ENCODE results near the gene IGDCC3. TPM values are rescaled to one million over a fixed set of nuclear protein-coding genes. Genes with fewer than 3 reads are reported as not detected.
"Not testable (repeated sequence)": the region's sequence is repeated elsewhere in the genome, so short reads cannot be mapped to it uniquely, and the experiment has no call there.

IGDCC3 gene
- polyA plus RNA-seq, 3 donors: 6.1 to 7.1 (median 6.4) TPM

DNA sequence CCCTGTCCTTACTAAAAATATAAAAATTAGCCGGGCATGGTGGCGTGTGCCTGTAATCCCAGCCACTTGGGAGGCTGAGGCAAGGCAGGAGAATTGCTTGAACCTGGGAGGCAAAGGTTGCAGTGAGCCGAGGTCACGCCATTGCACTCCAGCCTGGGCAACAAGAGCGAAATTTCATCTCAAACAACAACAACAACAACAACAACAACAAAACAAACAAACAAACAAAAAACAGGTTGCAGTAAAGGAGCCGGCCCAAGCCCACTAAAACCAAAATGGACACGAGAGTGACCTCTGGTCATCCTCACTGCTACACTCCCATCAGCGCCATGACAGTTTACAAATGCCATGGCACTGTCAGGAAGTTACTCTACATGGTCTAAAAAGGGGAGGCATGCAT lies 30.0 kb downstream of the IGDCC3 start:
- not testable (repeated sequence) for DNase-seq (ENCODE audit: low read depth in 3 of 3, low spot score in 2 of 3)

DNA sequence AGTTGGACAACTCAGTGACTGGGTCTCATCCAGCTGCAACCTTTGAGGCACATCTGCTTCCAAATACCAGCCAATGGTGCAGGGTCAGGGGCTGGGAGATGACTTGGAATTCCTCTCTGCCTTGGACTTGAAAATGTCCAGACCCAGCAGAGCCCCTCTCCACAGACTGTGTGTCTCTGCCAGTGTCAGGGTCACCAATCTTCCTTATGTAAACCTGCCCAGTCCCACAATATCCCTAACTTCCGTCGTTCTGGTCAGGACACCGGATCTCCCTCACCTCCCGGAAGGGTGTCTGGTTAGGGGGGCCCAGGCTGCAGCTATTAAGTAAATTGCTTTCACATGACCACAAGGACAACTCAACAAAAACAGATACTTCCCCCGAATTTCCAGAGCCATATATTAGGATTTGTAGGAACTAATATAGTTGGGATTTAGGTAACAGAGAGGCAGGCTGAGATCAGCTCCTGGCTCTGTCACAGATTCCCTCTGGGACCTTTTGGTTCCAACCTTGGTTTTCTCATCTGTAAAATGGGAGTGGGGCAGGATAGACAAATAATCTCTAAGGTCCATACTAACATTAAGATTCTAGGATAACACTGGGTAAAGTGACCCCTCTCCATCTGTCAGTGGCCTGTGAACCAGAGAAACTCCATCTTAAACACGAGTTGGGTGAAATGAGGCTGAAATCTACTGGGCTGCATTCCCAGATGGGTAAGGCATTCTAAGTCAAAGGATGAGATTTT lies 30.8 kb downstream of the IGDCC3 start:
- DNase-seq (ENCODE audit: low read depth in 3 of 3, low spot score in 2 of 3): no peak

DNA sequence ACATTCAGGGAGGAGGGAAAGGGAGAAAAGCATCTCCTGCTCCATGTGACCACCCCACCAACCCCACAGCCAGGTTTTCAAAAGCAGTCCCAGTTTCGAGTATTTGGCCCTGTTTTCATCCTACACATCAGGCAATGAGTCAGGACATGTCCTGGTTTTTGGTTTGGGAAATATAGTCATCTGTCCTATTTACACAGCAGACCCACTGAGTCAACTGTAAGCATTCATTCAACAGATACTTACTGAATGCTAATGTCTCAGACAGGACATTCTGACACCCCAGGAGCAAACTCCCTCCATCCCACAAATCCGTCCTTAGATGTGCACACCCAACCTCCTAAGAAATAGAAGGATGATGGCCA lies 32.9 kb downstream of the IGDCC3 start:
- DNase-seq (ENCODE audit: low read depth in 3 of 3, low spot score in 2 of 3): no peak

- DNase-seq (ENCODE audit: low read depth in 3 of 3, low spot score in 2 of 3): no peak
These were observed 33.4 kb downstream of the IGDCC3 start for GRCh38 chr15:65344214-65344913.

GRCh38 chr15:65343374-65343981 lies 34.3 kb downstream of the IGDCC3 start:
- no peak for DNase-seq (ENCODE audit: low read depth in 3 of 3, low spot score in 2 of 3)

- no peak for DNase-seq (ENCODE audit: low read depth in 3 of 3, low spot score in 2 of 3)
These were observed 35.3 kb downstream of the IGDCC3 start for GRCh38 chr15:65342493-65342892.

- DNase-seq (ENCODE audit: low read depth in 3 of 3, low spot score in 2 of 3): no peak
These were observed 37.9 kb downstream of the IGDCC3 start for GRCh38 chr15:65339920-65340319.

DNA sequence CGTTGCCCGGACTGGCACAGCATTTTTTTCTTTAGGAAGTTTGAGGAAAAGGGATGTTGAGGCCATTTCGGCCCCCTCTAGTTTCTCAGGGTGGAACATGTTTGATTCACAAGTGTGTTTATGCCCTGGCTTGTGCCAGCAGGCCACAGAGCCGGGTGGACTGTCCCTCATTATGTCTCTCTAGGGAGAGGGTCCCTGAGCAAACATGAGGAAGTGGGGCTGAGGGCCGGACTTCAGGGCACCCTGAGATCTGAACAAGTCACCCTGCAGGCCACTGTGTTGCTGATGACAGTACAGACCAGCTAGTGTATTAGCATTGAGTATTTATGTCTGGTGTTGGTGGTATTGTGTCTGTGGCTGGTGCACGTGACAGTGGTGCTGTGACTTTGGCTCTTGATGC lies 38.4 kb downstream of the IGDCC3 start:
- DNase-seq (ENCODE audit: low read depth in 3 of 3, low spot score in 2 of 3): no peak

DNA sequence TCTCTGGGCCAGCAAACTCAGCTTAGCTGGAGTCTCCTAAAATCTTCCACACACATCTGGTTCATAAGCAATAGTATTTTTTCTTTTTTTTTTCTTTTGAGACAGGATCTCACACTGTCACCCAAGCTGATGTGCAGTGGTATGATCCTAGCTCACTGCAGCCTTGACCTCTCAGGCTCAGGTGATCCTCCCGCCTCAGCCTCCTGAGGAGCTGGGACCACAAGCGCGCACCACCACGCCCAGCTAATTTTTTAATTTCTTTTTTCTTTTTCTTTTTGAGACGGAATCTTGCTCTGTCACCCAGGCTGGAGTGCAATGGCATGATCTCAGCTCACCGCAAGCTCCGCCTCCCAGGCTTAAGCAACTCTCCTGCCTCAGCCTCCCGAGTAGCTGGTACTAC lies 39.0 kb downstream of the IGDCC3 start:
- DNase-seq (ENCODE audit: low read depth in 3 of 3, low spot score in 2 of 3): no peak

DNA sequence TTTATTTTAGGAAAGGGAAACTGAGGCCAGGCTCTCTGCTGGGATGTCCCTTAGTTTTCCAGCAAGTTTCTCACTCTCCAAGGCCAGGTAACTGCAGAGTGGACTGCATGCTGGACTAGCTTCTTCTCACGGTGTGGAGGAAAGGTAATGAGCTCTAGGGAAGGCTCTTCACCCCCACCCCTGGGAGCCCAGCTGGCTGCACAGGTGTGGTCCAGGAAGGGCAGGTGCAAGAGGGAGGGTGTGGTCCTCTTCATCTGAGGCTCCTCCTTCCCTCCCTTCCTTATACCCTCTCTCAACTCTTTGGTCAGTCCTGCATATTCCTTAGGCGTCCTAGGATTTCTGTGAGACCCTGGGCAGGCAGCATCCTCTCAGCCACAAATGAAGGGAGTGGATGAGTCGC lies 39.4 kb downstream of the IGDCC3 start:
- DNase-seq (ENCODE audit: low read depth in 3 of 3, low spot score in 2 of 3): no peak

DNA sequence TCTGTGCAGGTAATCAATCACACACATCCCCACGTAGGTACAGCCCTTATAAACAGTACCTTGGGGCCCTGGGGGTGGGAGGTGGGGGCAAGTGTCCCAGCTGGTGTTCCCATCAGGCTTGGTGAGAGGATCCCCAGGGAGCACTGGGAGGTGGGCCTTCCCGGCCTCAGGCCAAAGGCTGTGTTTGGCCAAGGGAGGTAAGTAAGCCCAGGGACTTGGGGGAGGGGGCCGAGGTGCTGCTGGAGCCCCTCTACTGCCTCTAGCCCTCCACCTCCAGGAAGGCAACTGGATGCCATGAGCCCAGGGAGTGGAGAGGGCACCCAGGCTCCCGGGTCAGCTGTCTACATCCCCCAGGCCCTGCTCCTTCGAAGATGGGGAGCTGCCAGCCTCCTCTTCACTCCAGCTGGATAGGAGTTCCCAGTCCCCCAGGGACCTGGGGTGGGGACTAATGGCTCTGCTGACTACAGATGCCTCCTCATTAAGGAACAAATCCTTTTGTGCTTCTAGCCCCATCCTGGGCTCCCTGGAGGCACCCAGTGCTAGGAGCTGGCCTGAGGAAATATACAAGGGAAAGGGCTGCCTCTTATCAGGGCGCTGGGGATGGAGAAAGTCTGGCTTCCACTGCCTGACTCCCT lies 40.2 kb downstream of the IGDCC3 start:
- no peak for DNase-seq (ENCODE audit: low read depth in 3 of 3, low spot score in 2 of 3)

DNA sequence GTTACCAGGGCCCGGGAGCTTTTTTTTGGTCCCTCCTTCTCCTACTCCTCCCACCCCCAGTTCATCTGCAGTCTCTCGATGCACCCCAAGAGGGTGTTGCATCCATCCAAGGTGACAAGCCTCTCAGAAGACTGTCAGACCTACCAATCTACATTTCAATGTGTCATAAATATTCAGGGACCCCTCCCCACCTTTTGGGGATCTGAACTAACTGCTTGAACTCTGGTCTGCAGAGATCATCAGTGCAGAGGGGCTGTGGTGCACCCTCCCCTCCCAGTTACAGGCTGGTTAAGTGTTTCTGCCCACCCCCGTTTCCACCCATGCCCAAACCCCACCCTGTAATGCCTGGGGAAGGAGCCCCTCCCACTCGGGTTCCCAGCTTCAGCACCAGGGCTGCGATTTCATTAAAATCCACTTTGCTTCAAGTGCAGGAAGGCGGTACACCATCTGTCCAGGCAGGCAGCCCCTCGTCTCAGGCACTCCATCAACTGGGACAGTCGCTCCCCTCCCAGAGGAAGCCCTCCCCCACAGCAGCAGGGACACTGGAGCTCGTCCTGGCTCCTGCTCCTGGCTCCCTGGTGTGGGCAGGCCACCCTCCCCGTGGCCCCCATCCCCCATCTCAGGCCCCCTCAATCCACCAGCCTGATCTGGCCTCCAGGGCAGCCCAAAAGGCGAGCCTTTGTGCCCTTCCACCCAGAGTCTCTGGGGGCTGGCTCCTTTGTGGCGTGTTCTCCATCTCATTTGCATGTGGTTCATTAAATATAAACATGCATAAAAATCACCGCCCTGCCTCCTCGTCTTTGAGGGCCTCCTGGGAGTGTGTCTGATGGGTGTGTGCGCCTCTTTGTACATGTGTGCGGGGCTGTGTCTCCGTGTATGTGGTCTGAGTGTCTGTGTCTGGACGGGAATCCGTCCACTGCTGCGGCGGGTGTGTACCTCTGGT lies 41.0 kb downstream of the IGDCC3 start:
- DNase-seq (ENCODE audit: low read depth in 3 of 3, low spot score in 2 of 3): no peak

DNA sequence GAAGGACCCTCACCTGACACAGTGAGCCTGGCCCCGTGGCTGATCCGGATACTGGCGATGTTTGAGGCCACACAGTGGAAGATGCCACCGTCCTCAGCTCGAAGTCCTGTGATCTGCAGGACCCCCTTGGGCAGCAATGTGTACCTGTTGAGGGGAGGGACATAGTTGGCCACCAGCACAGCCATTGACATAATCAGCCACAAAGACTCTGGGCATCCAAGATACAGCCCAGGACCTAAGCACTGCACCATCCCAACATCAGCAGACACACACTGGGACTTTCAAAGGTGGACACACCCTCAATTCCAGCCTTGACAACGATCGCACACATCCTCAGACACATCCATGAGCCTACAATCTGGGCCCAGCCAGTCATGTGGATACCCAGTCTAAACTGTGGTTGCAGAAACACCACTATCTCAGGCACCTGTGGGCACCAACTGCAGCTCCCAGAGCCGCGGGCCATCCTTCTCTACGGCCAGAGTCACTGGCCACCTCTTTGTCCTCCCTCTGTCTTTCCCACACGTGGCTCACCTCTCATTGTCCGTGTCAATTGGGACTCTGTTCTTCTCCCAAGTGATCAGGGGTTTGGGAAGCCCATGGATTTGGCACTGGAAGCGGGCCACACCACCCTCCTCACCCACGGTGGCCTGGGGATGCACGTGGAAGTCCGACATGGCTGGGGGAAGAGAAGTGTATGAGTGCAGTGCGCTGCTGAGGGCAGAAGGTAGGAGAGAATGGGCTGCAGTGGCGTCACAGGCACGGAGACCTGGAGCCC lies 42.3 kb downstream of the IGDCC3 start:
- DNase-seq (ENCODE audit: low read depth in 3 of 3, low spot score in 2 of 3): no peak

- DNase-seq (ENCODE audit: low read depth in 3 of 3, low spot score in 2 of 3): no peak
These were observed 43.1 kb downstream of the IGDCC3 start for GRCh38 chr15:65334586-65335231.

DNA sequence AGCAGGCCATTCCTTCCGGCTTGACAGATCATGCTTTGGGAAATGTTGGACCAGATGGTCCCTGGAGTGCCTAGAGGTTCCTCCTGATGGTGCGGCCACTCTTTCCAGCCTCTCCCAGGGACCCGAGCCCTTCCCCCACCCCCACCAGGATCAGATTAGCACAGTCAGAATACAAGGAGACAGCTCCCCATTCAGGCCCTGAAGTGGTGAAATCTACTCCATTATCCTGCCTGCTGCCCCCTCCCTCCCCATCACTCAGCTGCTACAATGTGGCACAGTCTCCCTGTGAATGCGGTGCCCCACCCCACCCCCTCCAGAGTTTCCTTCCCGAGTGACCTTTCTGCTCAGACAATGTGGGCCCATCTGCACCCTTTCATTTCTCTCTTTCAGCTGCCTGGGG lies 43.9 kb downstream of the IGDCC3 start:
- DNase-seq (ENCODE audit: low read depth in 3 of 3, low spot score in 2 of 3): no peak

DNA sequence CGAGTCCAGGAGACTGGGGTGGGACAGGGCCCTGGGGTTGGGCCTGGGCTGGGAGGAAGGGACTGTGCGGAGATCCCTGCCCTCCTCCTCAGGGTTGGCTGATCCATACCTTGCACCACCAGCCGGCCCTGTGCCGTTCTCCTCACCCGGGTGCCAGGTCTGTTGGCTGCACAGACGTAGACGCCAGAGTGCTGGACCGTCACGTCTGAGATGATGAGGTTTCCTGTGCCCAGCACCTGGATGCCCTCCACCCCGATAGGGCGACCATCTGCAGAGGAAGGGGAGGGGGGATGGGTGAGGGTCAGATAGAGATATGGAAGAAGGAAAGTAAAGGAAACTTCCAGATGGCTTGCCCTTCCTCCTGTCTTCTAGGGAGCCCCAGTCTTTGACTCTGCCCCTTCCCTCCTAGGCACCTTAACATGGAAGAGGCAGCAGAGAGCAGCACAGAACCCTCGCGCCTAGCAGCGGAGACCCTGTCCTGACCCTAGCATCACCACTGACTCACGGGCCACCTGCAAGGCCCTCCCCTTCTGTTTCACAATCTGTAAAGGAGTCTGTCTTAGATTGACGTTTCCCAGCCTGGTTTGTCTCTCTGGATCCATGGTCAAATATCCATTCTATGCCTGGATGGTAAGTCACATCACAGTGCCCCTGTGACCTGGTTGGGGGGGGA lies 44.5 kb downstream of the IGDCC3 start:
- no peak for DNase-seq (ENCODE audit: low read depth in 3 of 3, low spot score in 2 of 3)

DNA sequence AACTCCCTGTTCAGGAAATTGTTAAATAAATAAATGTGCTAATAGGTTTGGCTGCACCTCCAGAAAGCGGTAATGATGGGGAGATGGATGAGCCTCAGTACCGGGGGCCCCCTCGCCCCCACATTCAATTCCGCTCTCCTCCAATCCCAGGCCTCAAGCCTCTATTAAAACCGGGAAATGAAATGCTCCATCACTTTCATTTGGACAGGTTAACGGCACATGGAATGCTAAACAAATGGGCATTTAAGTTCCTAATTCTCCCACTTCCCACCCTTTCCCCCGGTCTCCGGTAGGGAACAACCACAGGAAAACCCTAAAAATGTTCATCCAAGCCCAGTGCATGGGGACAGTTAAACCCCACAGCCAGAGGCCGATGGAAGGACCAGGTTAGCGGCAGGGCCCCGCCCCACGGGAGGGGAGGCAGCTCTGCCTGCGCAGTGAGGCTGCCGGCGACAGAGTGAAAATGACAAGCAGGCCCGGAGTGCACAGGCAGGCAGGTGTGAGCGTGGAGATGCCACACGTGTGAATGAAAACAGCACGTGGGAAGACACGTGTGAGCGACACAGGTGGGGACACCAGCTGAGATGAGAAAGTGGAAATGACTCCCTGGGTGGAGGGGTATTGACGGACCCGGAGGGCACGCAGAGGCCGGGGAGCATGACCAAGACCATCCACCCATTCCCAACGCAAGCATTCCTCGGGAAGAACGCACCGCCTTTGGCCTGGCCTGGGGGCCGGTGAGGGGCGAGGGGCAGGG lies 45.2 kb downstream of the IGDCC3 start:
- peak in 1 of 3 donors; percentile 32 for DNase-seq (ENCODE audit: low read depth in 3 of 3, low spot score in 2 of 3)

DNA sequence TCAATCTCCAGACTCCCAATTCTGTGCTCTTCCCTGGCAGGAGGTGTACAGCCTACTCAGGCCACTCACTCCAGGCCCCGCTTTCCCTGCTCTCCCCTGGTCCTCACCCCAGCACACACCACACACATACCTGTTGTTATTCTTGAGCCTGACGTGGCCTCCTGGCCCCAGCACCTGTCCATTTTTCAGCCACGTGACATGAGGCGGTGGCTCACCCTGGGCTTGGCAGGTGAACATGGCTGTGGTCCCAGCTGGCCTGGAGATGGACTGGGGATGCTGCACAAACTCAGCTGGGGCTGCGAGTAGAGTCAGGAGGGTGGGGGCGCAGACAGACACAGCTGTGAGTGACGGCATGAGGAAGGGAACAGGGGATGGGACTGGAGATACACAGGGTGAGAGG lies 46.0 kb downstream of the IGDCC3 start:
- no peak for DNase-seq (ENCODE audit: low read depth in 3 of 3, low spot score in 2 of 3)

All from right renal cortex interstitium (tissue), 3 donors.